MV-4-11 (cell line): ENCODE results near the gene OR5F1.

Experiments used
- DNase-seq: peaks from one replicate; lab custom pipeline; 2025; lab: John Stamatoyannopoulos, UW

Gene OR5F1

GRCh38 chr11:55994525-55994924 is at the start of gene OR5F1:
OR5F1 (minus strand) TSS chr11:55994625; CDS start chr11:55994625, 0 bp downstream.
- no peak for DNase-seq

GRCh38 chr11:56027354-56027753 is 32.9 kb upstream of the OR5F1 start, which contains the start of gene OR5AS1:
OR5AS1 (plus strand) TSS chr11:56027654; CDS start chr11:56030419, 2,765 bp downstream.
- no peak for DNase-seq

DNA sequence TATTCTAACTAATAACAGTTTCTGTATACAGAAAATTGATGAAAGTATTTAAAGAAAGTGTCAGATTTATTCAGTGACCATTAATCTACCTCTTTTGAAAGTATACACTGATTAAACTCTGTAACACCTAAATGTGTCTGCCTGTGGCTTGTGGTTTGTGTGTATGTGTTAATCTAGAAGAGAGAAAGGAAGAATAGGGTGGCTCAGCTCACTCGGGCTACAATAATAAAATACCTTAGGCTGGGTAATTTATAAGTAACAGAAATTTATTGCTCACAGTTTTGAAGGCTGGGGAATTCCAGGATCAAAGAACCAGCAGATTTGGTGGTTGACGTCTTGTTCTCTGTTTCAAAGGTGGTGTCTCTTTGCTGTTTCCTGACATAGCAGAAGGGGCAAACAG is 19.4 kb upstream of the OR5F1 start:
- no peak for DNase-seq

GRCh38 chr11:56010716-56011115 is 16.3 kb upstream of the OR5F1 start:
- DNase-seq = no peak

- no peak for DNase-seq
These were observed 23.5 kb downstream of the OR5F1 start for GRCh38 chr11:55970935-55971334.

GRCh38 chr11:55969845-55970244 is 24.6 kb downstream of the OR5F1 start, which contains the start of gene OR10AG1:
OR10AG1 (minus strand) TSS chr11:55969945; CDS start chr11:55969907, 38 bp downstream.
- DNase-seq = no peak

GRCh38 chr11:55967914-55968313 is 26.5 kb downstream of the OR5F1 start:
- DNase-seq = no peak

- DNase-seq = no peak
These were observed 28.0 kb downstream of the OR5F1 start for GRCh38 chr11:55966391-55966790.

DNA sequence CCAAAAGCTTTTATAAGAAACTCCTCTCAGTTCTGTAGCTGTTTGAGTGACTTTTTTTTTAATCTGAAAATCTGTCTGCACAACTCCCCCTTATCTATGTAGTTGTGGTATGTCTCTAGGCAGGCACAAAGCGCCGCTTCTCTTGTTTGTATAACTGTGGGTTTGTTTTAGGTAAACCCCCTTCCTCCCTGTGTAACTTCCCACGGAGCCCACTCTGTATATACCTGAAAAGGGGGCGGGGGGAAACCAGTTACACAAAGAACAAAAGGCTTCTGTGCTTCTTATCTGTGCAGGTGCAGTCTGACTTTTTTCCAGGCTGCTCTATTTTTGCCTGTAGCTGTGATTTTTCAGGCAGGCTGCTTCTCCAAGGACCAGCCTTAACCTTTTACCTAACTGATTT is 37.9 kb downstream of the OR5F1 start:
- no peak for DNase-seq

GRCh38 chr11:55949330-55949729 is 45.1 kb downstream of the OR5F1 start:
- no peak for DNase-seq
